ENCODE data around the gene DDX4.

DNA sequence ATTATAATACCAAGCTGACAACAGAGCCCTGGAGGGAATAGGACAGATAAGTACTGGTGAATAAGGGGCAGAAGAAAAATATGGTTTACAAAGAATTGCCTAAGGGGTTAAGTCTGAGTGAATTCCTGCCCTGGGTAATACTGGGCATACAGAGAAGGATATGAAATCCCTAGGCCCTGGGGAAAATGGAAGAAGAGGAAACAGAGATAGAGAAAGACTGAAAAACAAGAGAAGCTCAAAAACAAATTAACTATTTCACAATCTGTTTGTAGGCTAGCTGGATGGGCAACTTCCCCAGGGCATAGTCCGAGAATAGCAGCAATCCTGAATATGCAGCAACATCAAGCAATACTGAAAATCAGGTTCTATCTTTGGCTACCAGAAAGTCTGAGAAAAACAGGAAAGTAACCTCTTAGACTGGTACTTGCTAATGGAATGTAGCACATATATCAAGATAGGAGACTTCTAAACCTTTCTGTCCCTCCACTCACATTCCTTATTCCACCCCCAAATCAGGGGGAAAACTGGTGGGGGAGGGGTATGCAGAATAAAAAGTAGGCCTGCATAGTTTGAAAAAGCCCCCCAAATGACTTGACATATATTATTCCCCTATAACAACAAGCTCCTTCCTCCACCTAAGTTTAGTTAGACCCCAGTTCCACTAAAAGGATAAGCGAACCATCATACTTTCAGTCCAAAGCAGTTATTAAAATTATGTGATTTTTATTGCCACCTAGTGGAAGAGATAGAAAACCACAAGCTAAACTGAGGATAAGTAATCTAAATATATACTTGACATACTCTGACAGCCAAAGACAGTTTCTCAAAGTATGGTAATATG lies 46.4 kb upstream of the DDX4 start:
- TF ChIP-seq, protein P1, sequence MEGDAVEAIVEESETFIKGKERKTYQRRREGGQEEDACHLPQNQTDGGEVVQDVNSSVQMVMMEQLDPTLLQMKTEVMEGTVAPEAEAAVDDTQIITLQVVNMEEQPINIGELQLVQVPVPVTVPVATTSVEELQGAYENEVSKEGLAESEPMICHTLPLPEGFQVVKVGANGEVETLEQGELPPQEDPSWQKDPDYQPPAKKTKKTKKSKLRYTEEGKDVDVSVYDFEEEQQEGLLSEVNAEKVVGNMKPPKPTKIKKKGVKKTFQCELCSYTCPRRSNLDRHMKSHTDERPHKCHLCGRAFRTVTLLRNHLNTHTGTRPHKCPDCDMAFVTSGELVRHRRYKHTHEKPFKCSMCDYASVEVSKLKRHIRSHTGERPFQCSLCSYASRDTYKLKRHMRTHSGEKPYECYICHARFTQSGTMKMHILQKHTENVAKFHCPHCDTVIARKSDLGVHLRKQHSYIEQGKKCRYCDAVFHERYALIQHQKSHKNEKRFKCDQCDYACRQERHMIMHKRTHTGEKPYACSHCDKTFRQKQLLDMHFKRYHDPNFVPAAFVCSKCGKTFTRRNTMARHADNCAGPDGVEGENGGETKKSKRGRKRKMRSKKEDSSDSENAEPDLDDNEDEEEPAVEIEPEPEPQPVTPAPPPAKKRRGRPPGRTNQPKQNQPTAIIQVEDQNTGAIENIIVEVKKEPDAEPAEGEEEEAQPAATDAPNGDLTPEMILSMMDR (tag by site-specific recombination; IDR thresholded peaks at IDR 0.05) = no peak
- TF ChIP-seq ZNF350 (tag by site-specific recombination; IDR thresholded peaks at IDR 0.05) (no peak), KLF9 (tag by site-specific recombination; IDR thresholded peaks at IDR 0.05; ENCODE audit: low read depth) (no peak), ZNF747 (tag by site-specific recombination; IDR thresholded peaks at IDR 0.05) (no peak), ZNF138 (tag by site-specific recombination; IDR thresholded peaks at IDR 0.05; ENCODE audit: borderline replicate concordance) (no peak)

All from HEK293 (cell line).